HFFc6 (cell line): ENCODE data around the gene TMEM38A. TPM values are rescaled to one million over a fixed set of nuclear protein-coding genes. Genes with fewer than 3 reads are reported as not detected.

Source experiments
- DNase-seq: peaks from one replicate; pipeline ENCODE4 v3.0.0-alpha.2; 2018
- H3K27ac Mint-ChIP-seq: 2 replicates; pipeline ENCODE4 v1.8.0; 2020; ENCODE audit warnings: mild to moderate bottlenecking, mixed read lengths
- H3K27me3 Mint-ChIP-seq: 2 replicates; pipeline ENCODE4 v1.8.0; 2021; ENCODE audit warnings: mild to moderate bottlenecking, moderate library complexity, mixed read lengths; ENCODE audit not compliant: insufficient read depth
- H3K36me3 Mint-ChIP-seq: 2 replicates; pipeline ENCODE4 v1.8.0; 2021; ENCODE audit warnings: low read depth, mixed read lengths
- H3K4me1 Mint-ChIP-seq: 2 replicates; pipeline ENCODE4 v1.8.0; 2020; ENCODE audit warnings: low read depth, mixed read lengths
- H3K4me3 Mint-ChIP-seq: 2 replicates; pipeline ENCODE4 v1.8.0; 2020; ENCODE audit warnings: mild to moderate bottlenecking, moderate library complexity, mixed read lengths
- H3K9me3 Mint-ChIP-seq: 2 replicates; pipeline ENCODE4 v1.8.0; 2020; ENCODE audit warnings: mild to moderate bottlenecking, mixed read lengths
- long read RNA-seq: library from polyadenylated mRNA; unstranded; transcript quantifications from one replicate; pipeline ENCODE4 v2.0.0, GENCODE V29; 2019
- total RNA-seq, 6 experiments: library from RNA; stranded (reverse); fragmentation: NEBNext Ultra II Directional; extraction: Animal tissue kit (Norgen Biotek cat#: 25700); gene quantifications; 2 replicates in 1 of 6; 3 replicates in 5 of 6; pipeline ENCODE4 v1.2.3, GENCODE V29; 2021
- TF ChIP-seq, protein P1 (sequence below): fragments of 200-600 bp; sonication (generic); IDR thresholded peaks from 2 replicates; pipeline ENCODE4 v1.5.0; 2021; ENCODE audit warnings: antibody characterized with exemption, mild to moderate bottlenecking

Gene TMEM38A
- total RNA-seq = 1 to 10 TPM in 3 of 6 experiments, under 1 TPM in 3; 0.26 to 2.0 (median 1.0) TPM
- long read RNA-seq, partial matches to known transcripts = 0 of 1 reads
- long read RNA-seq, other reads (novel, unspliced or antisense) = 0 of 1 reads

DNA sequence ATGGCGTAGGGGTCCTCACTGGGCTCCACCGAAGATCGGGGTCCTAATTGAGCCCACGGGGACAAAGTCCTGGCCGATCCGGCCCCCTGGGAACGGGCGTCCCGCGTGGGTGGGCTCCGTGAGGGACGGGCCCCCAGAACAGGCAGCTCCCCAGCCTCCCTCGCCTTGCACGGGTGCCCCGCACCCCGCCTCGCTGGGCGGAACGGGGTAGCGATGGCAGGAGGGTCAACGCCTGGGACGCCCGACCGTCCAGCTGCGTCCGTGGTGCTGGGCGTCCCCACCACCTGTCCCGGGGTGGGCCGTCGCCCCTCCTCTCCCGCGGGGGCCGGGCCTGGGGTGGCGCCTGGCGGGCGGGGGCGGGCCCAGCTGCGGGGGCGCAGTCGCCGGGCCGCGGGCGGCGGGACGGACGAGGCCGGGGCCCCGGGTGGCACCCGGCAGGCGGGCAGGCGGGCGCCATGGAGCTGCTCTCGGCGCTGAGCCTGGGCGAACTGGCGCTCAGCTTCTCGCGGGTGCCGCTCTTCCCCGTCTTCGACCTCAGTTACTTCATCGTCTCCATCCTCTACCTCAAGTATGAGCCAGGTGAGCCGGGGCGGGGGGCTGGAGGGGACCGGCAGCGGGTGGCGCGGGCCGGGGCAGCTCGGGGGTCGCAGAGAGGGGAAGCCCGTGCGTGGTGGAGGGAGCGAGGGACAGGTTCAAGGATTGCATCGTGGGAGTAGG lies at the start of gene TMEM38A:
TMEM38A (plus strand) TSS at position 377 of the 717 bp plus-strand sequence; CDS start at position 456, 79 bp downstream.
- peaks cover 14% of the 10 kb centered on the region for H3K27me3 Mint-ChIP-seq
- H3K9me3 Mint-ChIP-seq = no peaks in the 10 kb centered on the region
- peak within 1 kb of the TSS; percentile 100 for H3K4me3 Mint-ChIP-seq
- peaks cover 14% of the 10 kb centered on the region for H3K36me3 Mint-ChIP-seq
- TF ChIP-seq, protein P1, sequence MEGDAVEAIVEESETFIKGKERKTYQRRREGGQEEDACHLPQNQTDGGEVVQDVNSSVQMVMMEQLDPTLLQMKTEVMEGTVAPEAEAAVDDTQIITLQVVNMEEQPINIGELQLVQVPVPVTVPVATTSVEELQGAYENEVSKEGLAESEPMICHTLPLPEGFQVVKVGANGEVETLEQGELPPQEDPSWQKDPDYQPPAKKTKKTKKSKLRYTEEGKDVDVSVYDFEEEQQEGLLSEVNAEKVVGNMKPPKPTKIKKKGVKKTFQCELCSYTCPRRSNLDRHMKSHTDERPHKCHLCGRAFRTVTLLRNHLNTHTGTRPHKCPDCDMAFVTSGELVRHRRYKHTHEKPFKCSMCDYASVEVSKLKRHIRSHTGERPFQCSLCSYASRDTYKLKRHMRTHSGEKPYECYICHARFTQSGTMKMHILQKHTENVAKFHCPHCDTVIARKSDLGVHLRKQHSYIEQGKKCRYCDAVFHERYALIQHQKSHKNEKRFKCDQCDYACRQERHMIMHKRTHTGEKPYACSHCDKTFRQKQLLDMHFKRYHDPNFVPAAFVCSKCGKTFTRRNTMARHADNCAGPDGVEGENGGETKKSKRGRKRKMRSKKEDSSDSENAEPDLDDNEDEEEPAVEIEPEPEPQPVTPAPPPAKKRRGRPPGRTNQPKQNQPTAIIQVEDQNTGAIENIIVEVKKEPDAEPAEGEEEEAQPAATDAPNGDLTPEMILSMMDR = no peak
- H3K4me1 Mint-ChIP-seq = peaks cover 12% of the 10 kb centered on the region
- peak within 1 kb of the TSS; percentile 99 for H3K27ac Mint-ChIP-seq
- DNase-seq = no peak

- Mint-ChIP-seq H3K36me3 (no peaks in the 10 kb centered on the region), H3K9me3 (no peaks in the 10 kb centered on the region), H3K4me1 (peaks cover 65% of the 10 kb centered on the region), H3K4me3 (no peak overlapping the region), H3K27ac (no peak overlapping the region), H3K27me3 (no peaks in the 10 kb centered on the region; the same call in 1 of the 2 replicates)
- DNase-seq = no peak
- TF ChIP-seq, protein P1 = no peak
These were observed 48.3 kb upstream of the TMEM38A start for GRCh38 chr19:16612636-16613035.

DNA sequence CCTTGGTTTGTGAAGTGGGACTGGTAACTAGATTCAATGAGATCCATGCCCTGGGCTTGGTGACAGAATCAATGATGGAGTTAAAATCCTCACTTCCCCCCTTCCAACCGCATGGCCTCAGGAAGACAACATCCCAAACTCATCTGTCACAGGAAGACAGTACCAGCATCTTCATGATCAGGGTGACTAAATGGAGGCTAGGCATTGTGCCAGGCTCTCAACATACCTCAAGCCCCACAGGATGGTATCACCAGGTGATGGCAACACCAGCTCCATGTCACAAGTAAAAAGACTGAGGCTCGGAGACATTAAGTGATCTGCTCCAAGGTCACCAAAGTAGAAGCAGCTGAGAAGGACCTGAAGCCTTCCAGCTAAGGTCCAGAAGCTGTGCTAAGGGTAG lies 47.1 kb upstream of the TMEM38A start:
- no peak overlapping the region for H3K27ac Mint-ChIP-seq

GRCh38 chr19:16614941-16615340 lies 46.0 kb upstream of the TMEM38A start:
- Mint-ChIP-seq H3K4me3 (no peak overlapping the region), H3K36me3 (no peaks in the 10 kb centered on the region), H3K9me3 (no peaks in the 10 kb centered on the region), H3K27me3 (no peaks in the 10 kb centered on the region; the same call in 1 of the 2 replicates), H3K4me1 (peaks cover 62% of the 10 kb centered on the region), H3K27ac (no peak overlapping the region)
- TF ChIP-seq, protein P1 = no peak
- no peak for DNase-seq

More for the DNA sequence above, 47.1 kb upstream of the TMEM38A start:
- Mint-ChIP-seq H3K36me3 (no peaks in the 10 kb centered on the region), H3K4me3 (no peak overlapping the region), H3K4me1 (peaks cover 53% of the 10 kb centered on the region), H3K9me3 (no peaks in the 10 kb centered on the region), H3K27me3 (no peaks in the 10 kb centered on the region; the same call in 1 of the 2 replicates)
- DNase-seq = no peak
- TF ChIP-seq, protein P1 = no peak

- Mint-ChIP-seq H3K27ac (no peak overlapping the region), H3K36me3 (no peaks in the 10 kb centered on the region), H3K27me3 (no peaks in the 10 kb centered on the region), H3K9me3 (no peaks in the 10 kb centered on the region), H3K4me3 (no peak overlapping the region), H3K4me1 (peaks cover 67% of the 10 kb centered on the region)
- TF ChIP-seq, protein P1 = no peak
- DNase-seq = no peak
These were observed 45.1 kb upstream of the TMEM38A start for GRCh38 chr19:16615808-16616207.
